NCI-H526 treated with DMSO at 0.1 percent for 48 hours (cell line): ENCODE results near the gene ZNF618.

Experiments
- DNase-seq: peaks from one replicate; lab custom pipeline; 2025; lab: John Stamatoyannopoulos, UW

ZNF618 gene

DNA sequence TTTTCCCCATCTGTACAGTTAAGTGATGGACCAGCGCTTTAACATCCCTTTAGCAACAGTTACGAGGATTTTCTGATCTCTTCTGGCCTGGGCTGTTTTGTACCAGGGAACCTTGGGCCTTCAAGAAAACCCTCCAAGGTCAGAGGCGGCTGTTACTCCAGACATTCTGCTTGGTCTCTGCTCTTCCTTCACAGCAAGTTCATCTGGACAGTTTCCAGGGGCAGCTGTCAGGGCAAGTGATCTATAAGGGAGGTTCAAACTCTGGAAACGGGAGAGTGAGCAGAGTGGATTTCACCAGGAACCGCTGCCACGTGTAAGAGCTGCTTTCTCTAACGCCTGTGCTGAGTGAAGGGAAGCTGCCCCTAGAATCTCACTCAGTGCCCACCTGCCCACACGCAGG, 36.7 kb downstream of the ZNF618 start:
- no peak for DNase-seq

DNA sequence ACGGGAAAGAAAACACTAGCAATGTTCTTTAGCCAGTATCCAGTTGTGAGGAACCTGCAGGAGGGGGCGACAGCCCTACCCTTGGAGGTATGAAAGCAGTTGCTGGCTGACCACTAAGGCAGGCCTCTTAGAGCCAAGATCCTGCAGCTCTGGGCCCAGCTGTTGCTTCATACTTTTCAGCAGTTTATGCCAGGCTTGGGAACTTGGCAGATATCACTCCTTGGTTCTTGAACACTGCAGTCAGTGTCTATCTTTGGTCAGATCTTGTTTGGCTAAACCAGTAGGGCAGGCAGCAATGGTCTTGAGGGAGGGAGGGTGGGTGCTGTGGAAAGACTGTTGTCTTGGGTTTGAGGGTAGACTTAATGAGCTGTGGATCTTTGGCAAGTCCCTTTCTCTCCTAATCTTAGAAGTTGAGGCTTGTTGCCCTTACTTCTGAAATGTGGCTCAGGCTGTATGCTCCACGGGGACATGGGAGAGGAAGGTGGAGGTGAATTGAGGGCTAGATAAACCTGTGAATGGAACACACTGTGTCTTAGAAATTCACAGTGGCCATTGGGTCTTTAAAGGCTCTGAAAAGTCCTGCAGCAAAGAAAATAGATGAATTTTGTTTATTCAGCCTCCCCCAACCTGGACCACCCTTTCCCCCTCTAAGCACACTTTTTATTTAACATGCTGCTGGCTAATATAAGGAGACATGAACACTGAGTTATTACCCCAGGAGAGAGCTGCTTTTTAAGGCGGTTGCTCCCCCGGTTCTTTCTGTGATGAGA, 37.5 kb downstream of the ZNF618 start:
- no peak for DNase-seq

DNA sequence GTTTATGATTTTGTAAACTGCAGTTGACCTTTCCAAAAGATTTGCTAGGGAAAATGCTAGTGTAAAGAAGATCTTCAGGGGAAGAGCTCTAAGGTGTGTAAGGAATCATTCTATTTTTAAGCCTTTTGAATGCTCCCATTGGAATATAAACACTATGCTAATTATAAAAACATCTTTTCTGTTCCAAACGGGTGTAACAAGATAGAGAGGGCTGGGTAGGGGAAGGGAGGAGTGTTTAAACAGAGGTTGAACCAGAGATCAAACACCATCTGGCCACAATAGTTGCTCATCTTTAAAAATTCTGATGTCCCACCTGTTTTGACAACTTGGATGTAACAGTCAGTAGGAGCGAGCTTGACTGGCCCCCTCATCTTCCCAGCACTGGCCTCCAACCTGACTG, 38.4 kb downstream of the ZNF618 start:
- no peak for DNase-seq

DNA sequence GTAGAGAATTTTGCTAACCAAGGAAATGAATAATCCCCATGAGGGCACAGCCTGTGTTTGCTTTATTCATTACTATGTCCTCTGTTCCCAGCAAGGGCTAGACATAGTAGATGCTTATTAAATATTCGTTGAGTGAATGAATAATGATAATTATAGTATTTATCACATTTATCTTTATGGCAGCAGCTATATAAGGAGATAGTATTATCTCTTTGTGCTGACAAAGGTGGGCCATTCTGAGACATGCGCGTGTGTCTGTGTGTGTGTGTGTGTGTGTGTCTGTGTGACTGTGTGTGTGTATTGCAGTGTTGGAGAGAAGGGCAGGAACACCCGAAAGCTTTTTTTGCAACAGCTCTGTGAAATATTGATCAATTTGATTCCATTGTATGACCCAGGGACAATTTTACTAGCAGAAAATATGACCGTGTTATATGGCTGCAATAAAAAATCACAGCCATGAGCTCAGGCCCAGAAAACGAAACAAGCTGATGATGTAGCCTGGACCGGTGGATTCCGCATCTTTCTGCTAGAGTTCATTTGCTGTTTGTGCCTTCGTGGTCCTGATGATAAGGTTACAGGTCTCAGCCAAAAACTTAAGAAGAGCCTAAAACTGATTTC, 39.8 kb downstream of the ZNF618 start:
- no peak for DNase-seq

GRCh38 chr9:113916931-113917330, 40.8 kb downstream of the ZNF618 start:
- no peak for DNase-seq

GRCh38 chr9:113918697-113919350, 42.7 kb downstream of the ZNF618 start:
- DNase-seq, result no peak

DNA sequence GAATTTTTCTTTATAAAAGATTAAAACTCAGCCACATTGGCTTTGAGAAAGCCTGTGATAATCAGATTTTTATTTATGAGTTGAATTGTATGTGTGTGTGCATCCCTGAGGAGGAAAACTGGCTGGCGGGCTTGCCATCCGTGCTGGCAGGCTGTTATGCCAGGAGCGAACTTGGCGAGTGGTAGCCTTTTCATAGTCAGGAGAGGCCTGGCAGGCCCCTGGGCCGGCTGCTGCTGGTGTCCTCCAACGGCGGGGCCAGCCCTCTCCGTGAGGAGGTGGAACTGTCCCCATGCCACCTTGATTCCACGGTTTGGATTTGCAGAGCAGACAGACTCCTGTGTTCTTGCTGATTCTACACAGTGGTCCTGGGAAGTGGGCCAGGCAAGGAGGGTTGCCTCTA, 43.3 kb downstream of the ZNF618 start:
- no peak for DNase-seq

DNA sequence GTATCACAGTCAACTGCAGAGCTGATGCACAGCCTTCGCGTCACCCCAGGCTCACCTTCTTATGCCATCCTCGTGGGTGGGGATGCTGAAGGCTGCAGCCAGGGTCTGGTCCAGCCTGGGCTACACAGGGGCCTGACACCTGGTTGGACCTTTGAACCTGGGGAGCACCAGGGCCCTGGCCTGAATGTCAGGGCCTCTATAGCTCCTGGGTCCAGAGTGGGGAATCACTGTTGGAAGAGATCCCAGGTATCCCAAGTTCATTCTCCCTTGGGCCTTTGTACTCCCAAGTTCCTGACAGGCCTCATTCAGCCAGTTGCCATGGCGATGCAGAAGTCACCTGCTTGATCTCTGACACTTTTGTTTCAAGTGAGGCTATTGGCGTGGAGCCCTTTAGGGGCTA, 43.8 kb downstream of the ZNF618 start:
- DNase-seq, result no peak

DNA sequence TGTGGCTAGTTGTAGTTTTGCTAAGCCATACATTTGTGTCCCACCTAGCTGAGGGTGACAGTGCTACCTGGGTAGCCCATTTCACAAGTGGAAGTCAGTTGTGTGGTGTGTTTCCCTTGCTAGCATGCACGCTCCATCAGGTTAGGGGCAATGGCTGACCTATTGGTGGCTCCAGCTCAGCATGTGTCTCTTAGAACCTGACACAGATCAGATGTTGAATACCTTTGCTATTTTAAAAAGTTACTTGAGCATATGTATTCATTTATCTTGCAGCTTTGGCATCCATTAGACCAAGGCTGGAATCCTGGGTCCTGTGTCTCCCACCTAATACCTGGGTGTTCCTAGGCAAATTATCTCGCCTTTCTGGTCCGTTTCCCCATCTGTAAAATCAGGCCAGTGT, 44.8 kb downstream of the ZNF618 start:
- no peak for DNase-seq

DNA sequence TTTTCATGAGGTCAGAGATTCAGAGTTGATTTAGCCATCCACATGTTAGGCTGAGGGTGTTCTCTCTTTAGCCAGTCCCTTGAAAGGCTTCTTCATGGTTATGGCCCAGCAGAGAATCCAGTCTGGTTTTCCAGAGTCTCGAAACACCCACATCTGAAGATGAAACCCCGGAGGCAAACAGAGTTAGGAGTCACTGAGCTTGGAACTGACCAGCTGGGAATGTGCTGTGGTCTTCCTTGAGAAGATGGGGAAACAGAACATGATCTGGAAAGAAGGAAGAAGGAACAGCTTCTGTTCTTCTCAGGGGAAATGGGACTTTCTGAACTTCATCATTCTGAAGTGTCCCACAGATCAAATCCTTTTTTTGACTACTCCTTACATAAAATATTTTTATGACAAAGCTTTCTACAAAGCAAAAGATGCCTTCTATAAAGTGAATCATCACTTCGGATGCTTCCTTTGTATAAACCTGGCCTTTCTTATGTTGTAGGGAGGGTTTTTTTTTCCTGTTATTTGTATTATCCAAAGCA, 45.4 kb downstream of the ZNF618 start:
- no peak for DNase-seq

DNA sequence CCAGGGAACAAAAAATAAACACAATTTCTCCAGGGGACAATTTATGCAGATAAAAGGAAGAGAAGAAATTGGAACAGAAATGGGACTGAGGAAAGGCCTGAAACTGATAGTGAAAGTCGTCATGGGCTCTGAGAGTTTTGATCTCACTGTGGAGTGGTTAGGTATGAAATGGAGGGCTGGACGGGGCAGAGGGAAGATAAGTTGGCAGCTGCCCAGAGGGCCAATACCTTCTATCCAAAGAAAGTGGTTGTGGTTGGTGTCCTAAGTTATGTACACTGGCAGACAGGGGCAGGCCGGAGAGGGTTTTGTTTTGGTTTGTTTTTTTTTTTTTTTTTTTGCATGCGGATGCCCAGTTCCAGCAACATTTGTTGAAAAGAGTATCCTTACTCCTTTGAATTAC, 46.1 kb downstream of the ZNF618 start:
- DNase-seq, result no peak

DNA sequence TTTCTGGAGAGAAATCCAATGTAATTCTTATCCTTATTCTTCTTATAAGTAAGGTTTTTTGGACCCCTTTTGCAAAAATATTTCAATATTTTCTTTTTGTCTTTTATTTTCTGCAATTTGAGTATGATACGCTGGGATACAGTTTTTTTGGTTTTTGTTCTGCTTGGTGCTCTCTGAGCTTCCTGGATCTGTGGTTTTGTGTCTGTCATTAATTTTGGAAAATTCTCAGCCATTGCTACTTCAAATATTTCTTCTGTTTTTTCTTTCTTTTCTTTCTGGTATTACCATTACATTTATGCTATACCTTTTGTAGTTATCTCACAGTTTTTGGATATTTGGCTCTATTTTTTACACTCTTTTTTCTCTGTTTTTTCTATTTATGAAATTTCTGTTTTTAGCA, 50.1 kb downstream of the ZNF618 start:
- DNase-seq, result no peak

DNA sequence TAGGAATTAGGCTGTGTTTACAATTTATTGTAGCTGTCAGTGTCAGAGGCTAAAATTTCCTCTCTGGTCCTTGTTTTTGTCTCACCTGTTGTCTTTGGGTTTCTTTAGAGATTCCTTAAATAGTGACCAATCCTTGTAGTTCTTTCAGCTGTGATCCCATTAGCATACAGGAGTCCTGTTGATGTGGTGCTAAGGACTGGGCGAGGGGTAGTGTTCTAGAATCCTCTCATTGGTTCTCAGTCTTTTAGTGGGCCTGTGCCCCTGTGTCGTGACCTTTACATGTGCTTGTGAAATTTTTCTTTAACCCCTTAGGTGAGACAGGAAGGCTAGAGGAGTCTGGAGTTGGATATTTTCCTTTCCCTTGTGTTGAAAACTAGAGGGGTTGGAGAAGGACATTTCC, 51.2 kb downstream of the ZNF618 start:
- DNase-seq, result no peak

DNA sequence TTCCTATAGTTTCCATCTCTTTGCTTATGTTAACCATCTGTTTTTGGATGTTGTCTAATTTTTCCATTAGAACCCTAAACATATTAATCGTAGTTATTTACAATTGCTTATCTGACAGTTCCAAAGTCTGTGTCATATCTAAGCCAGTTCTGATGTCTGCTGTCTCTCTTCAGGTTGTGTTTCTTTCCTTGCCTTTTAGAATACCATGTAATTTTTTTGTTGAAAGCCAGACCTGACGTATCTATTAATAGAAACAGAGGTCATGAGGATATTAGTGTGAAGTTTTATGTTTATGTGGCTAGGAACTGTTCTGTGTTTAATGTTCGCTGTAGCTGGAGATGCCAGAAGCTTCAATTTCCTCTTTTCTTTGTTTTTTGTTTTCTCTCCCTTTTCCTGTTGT, 52.2 kb downstream of the ZNF618 start:
- no peak for DNase-seq

- DNase-seq, result no peak
These were observed 53.7 kb downstream of the ZNF618 start for GRCh38 chr9:113929634-113930389.

- DNase-seq, result no peak
These were observed 54.3 kb downstream of the ZNF618 start for GRCh38 chr9:113930390-113930783.

GRCh38 chr9:113931140-113931539, 55.0 kb downstream of the ZNF618 start:
- DNase-seq, result no peak

GRCh38 chr9:113931777-113932176, 55.7 kb downstream of the ZNF618 start:
- no peak for DNase-seq

- DNase-seq, result no peak
These were observed 56.9 kb downstream of the ZNF618 start for GRCh38 chr9:113932906-113933584.

DNA sequence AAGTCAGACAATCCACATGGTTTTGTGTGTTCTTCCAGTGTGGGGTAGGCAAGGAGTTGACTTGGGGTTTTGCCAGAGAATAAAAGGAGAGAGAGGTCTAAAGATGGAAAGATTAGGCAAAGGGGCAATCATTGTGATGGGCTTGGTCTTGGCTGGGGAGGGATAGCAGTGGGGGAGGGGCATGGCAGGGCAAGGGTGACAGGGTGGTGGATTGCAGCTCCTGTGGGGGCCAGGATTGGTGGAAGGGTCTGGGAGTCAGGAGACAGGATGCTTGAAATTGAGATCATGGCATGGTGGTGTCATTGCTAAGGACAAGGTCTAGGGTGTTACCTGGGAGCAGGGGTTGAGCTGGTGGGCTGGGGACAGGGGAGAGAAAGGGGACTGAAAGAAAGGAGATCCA, 57.6 kb downstream of the ZNF618 start:
- no peak for DNase-seq

- DNase-seq, result no peak
These were observed 58.2 kb downstream of the ZNF618 start for GRCh38 chr9:113934167-113934828.
